Kidney (tissue), 14 donors: ENCODE results near the gene FBLN5. TPM values are rescaled to one million over a fixed set of nuclear protein-coding genes. Genes with fewer than 3 reads are reported as not detected.

Source experiments
- DNase-seq, 5 donors: peaks; one replicate each; pipeline ENCODE4 v3.0.0-alpha.2; 2013 to 2020
- FAIRE-seq: peaks from 2 replicates; lab custom pipeline; 2012; peaks lifted over from hg19 to GRCh38; lab: Jason Lieb, UNC
- H3K27ac ChIP-seq, 2 donors: one replicate each; pipeline ENCODE4 v1.7.0; 2013; ENCODE audit warnings: low read depth in 2 of 2, low read length in 2 of 2, inconsistent platforms in 1 of 2
- H3K27me3 ChIP-seq: one replicate; pipeline ENCODE4 v1.7.1; 2013; ENCODE audit warnings: low read length, inconsistent platforms; ENCODE audit not compliant: control insufficient read depth, insufficient read depth
- H3K36me3 ChIP-seq, 3 donors: one replicate each; pipeline versions ENCODE4 v1.7.0 to v1.7.1; 2013; ENCODE audit warnings: low read length in 3 of 3, control low read depth in 1 of 3, inconsistent platforms in 1 of 3; ENCODE audit not compliant: insufficient read depth in 3 of 3, control insufficient read depth in 2 of 3
- H3K4me1 ChIP-seq, 3 donors: one replicate each; pipeline versions ENCODE4 v1.7.0 to v1.7.1; 2013; ENCODE audit warnings: low read length in 3 of 3, inconsistent platforms in 1 of 3, low read depth in 1 of 3; ENCODE audit not compliant: control insufficient read depth in 2 of 3, insufficient read depth in 2 of 3
- H3K4me3 ChIP-seq, 3 donors: one replicate each; pipeline versions ENCODE4 v1.7.0 to v1.8.1; 2013; ENCODE audit warnings: low read length in 3 of 3, control low read depth in 1 of 3, inconsistent platforms in 1 of 3
- H3K9ac ChIP-seq, 3 donors: one replicate each; pipeline versions ENCODE4 v1.7.0 to v1.7.1; 2013; ENCODE audit warnings: low read length in 3 of 3, control low read depth in 1 of 3, inconsistent platforms in 1 of 3
- H3K9me3 ChIP-seq, 3 donors: one replicate each; pipeline versions ENCODE4 v1.7.0 to v1.7.1; 2013; ENCODE audit warnings: low read length in 3 of 3, control low read depth in 1 of 3, inconsistent platforms in 1 of 3; ENCODE audit not compliant: control insufficient read depth in 2 of 3, insufficient read depth in 1 of 3
- CTCF ChIP-seq: IDR thresholded peaks from 3 replicates; pipeline ENCODE4 v1.5.1; 2012; ENCODE audit warnings: mild to moderate bottlenecking, moderate library complexity, borderline replicate concordance; ENCODE audit not compliant: insufficient read depth; ENCODE audit errors: extremely low read depth
- intact Hi-C: fragments of 100-400 bp; cut with DNase I; formaldehyde crosslinking; loops from one replicate; pipeline ENCODE4 v1.11.1; 2022
- polyA plus RNA-seq: library from polyadenylated mRNA; stranded (reverse); fragments of 350-450 nt; fragmentation: Illumina TruSeq; extraction: RNeasy Lipid Tissue Mini Kit (QIAGEN cat#74804); gene quantifications from one replicate; pipeline ENCODE4 v1.2.3, GENCODE V29; 2014; ENCODE audit warnings: low read depth, low replicate concordance; ENCODE audit not compliant: insufficient read depth
- total RNA-seq: library from RNA; stranded (reverse); fragmentation: NEBNext Ultra II Directional; extraction: Animal tissue kit (Norgen Biotek cat#: 25700); gene quantifications from one replicate; pipeline ENCODE4 v1.2.1, GENCODE V29; 2021
- donor health status: control.
- donor health status: control.
- donor health status: control.
- donor health status: control.
- donor health status: control.
- donor health status: DM: yes; HTN: yes; CAD: no.
- donor health status: Normal renal cell carcinoma (clear cell type).

FBLN5 gene
- total and polyA plus RNA-seq, 2 donors from 2014 or later: 75.2 to 99.0 TPM

GRCh38 chr14:91827746-91828145, 119.7 kb downstream of the FBLN5 start:
- Histone ChIP-seq H3K27me3 (no peaks in the 10 kb centered on the region), H3K27ac (no peak overlapping the region), H3K36me3 (no peaks in the 10 kb centered on the region), H3K9me3 (peaks cover 0 to 4% (median 0%) of the 10 kb centered on the region in 3 donors), H3K4me1 (no peaks in the 10 kb centered on the region), H3K4me3 (no peak overlapping the region), H3K9ac (no peak overlapping the region)
- FAIRE-seq: no peak
- DNase-seq: no peak
- intact Hi-C loops: no loop called here
- TF ChIP-seq CTCF: no peak

Other genes starting within 250 kb of the FBLN5 start
- 2.1 TPM for gene CATSPERB, start 215.6 kb downstream of the FBLN5 start, total RNA-seq
- 0.17 TPM for gene CATSPERB, start 215.6 kb downstream of the FBLN5 start, polyA plus RNA-seq
- 39.7 TPM for gene TC2N, start 80.2 kb downstream of the FBLN5 start, total RNA-seq
- 5.8 TPM for gene TC2N, start 80.2 kb downstream of the FBLN5 start, polyA plus RNA-seq
- 71.5 TPM for gene TRIP11, start 92.4 kb upstream of the FBLN5 start, total RNA-seq
- 6.2 TPM for gene TRIP11, start 92.4 kb upstream of the FBLN5 start, polyA plus RNA-seq
- gene ATXN3, start 158.9 kb upstream of the FBLN5 start, total RNA-seq: 33.6 TPM
- 17.2 TPM for gene ATXN3, start 158.9 kb upstream of the FBLN5 start, polyA plus RNA-seq
- gene NDUFB1, start 174.0 kb upstream of the FBLN5 start, total RNA-seq: 128 TPM
- 1,129 TPM for gene NDUFB1, start 174.0 kb upstream of the FBLN5 start, polyA plus RNA-seq
- 51.6 TPM for gene CPSF2, start 174.3 kb upstream of the FBLN5 start, total RNA-seq
- 12.3 TPM for gene CPSF2, start 174.3 kb upstream of the FBLN5 start, polyA plus RNA-seq